ENCODE measurements around the gene TRIM46.

The TRIM46 gene

GRCh38 chr1:155195201-155196102, 21.8 kb downstream of the TRIM46 start:
- TF ChIP-seq ZBTB7A (IDR thresholded peaks at IDR 0.05; ENCODE audit: low read depth) (no peak), NFIC (IDR thresholded peaks at IDR 0.05) (no peak), YY1 (IDR thresholded peaks at IDR 0.05; ENCODE audit: low read depth) (no peak), CEBPB (IDR thresholded peaks at IDR 0.05) (no peak), REST (IDR thresholded peaks at IDR 0.05; ENCODE audit: low read depth) (no peak), FOXM1 (IDR thresholded peaks at IDR 0.05; ENCODE audit: borderline replicate concordance, low read depth) (no peak), TAF1 (IDR thresholded peaks at IDR 0.05; ENCODE audit: low read depth) (no peak), TEAD4 (IDR thresholded peaks at IDR 0.05) (no peak), USF1 (IDR thresholded peaks at IDR 0.05) (no peak), MAX (IDR thresholded peaks at IDR 0.05) (no peak), CREB1 (IDR thresholded peaks at IDR 0.05; ENCODE audit: low read depth) (no peak), RAD21 (IDR thresholded peaks at IDR 0.05; ENCODE audit: low read depth) (no peak), EP300 (IDR thresholded peaks at IDR 0.05; ENCODE audit: borderline replicate concordance) (no peak), EGR1 (IDR thresholded peaks at IDR 0.05) (no peak), TCF12 (IDR thresholded peaks at IDR 0.05; ENCODE audit: low read depth) (no peak)

- TF ChIP-seq USF1 (IDR thresholded peaks at IDR 0.05) (no peak), TAF1 (IDR thresholded peaks at IDR 0.05; ENCODE audit: low read depth) (no peak), FOXM1 (IDR thresholded peaks at IDR 0.05; ENCODE audit: borderline replicate concordance, low read depth) (no peak), CEBPB (IDR thresholded peaks at IDR 0.05) (no peak)
These were observed 22.6 kb downstream of the TRIM46 start for GRCh38 chr1:155196103-155196892.

GRCh38 chr1:155196893-155197638, 23.4 kb downstream of the TRIM46 start:
- TF ChIP-seq REST (IDR thresholded peaks at IDR 0.05; ENCODE audit: low read depth) (no peak), NFIC (IDR thresholded peaks at IDR 0.05) (no peak), CREB1 (IDR thresholded peaks at IDR 0.05; ENCODE audit: low read depth) (no peak), FOXM1 (IDR thresholded peaks at IDR 0.05; ENCODE audit: borderline replicate concordance, low read depth) (no peak), USF1 (IDR thresholded peaks at IDR 0.05) (no peak)

GRCh38 chr1:155197901-155198546, 24.4 kb downstream of the TRIM46 start:
- no peak for TF ChIP-seq FOXM1 (IDR thresholded peaks at IDR 0.05; ENCODE audit: borderline replicate concordance, low read depth)
- no peak for TF ChIP-seq YY1 (IDR thresholded peaks at IDR 0.05; ENCODE audit: low read depth)
- TF ChIP-seq ZBTB7A (IDR thresholded peaks at IDR 0.05; ENCODE audit: low read depth) = no peak
- no peak for TF ChIP-seq EP300 (IDR thresholded peaks at IDR 0.05; ENCODE audit: borderline replicate concordance)
- no peak for TF ChIP-seq RAD21 (IDR thresholded peaks at IDR 0.05; ENCODE audit: low read depth)
- no peak for TF ChIP-seq CREB1 (IDR thresholded peaks at IDR 0.05; ENCODE audit: low read depth)
- TF ChIP-seq TEAD4 (IDR thresholded peaks at IDR 0.05) = no peak
- no peak for TF ChIP-seq MAX (IDR thresholded peaks at IDR 0.05)
- TF ChIP-seq NFIC (IDR thresholded peaks at IDR 0.05) = no peak
- no peak for TF ChIP-seq TCF12 (IDR thresholded peaks at IDR 0.05; ENCODE audit: low read depth)
- TF ChIP-seq REST (IDR thresholded peaks at IDR 0.05; ENCODE audit: low read depth) = no peak

Measured in Ishikawa (cell line).